ENCODE measurements around the gene NARS2. TPM values are rescaled to one million over a fixed set of nuclear protein-coding genes. Genes with fewer than 3 reads are reported as not detected.

The NARS2 gene
- total and polyA plus RNA-seq, 10 of the 15 experiments (the other 5 are each of a cell fraction or from before 2014, with no cell fraction given), result 22.2 to 45.3 (median 36.3) TPM

GRCh38 chr11:78415338-78415737 lies 159.3 kb downstream of the NARS2 start:
- no peak overlapping the region for H3K4me3 ChIP-seq
- H3K9ac ChIP-seq (ENCODE audit: control insufficient read depth, insufficient read depth, low read length), result no peak overlapping the region
- H2AFZ ChIP-seq (ENCODE audit: control insufficient read depth, low read depth, low read length), result peak overlapping the region; percentile 3
- TF ChIP-seq RAD21 (IDR thresholded peaks at IDR 0.05; ENCODE audit: insufficient read depth, low read depth, low read length) (peak; percentile 25; the same call in 1 of the 2 replicates), NFIC (IDR thresholded peaks at IDR 0.05; ENCODE audit: low read depth, low read length) (0 out of 2 replicates have a peak, but pooled peaks have one; percentile 45), CREM (IDR thresholded peaks at IDR 0.05; ENCODE audit: low read depth) (0 out of 2 replicates have a peak, but pooled peaks have one; percentile 33), E4F1 (IDR thresholded peaks at IDR 0.05; ENCODE audit: borderline replicate concordance, partially characterized antibody) (no peak), EED (IDR thresholded peaks at IDR 0.05; ENCODE audit: low read depth) (peak; percentile 79), IKZF2 (IDR thresholded peaks at IDR 0.05) (0 out of 4 replicates have a peak, but pooled peaks of 1 of the 2 experiments have one; percentile 26), MEF2B (IDR thresholded peaks at IDR 0.05; ENCODE audit: partially characterized antibody, poor library complexity, severe bottlenecking) (peak; percentile 56), JUNB (IDR thresholded peaks at IDR 0.05) (peak; percentile 75), REST (IDR thresholded peaks at IDR 0.05; ENCODE audit: low read depth, low read length) (no peak)
- no peaks in the 10 kb centered on the region for H4K20me1 ChIP-seq (ENCODE audit: control insufficient read depth, insufficient read depth)
- DNase-seq (ENCODE audit: low read depth, low spot score) (no peak), ATAC-seq (peak; percentile 20), FAIRE-seq (no peak)
- BruUV-seq (replicated peaks), result no TSS peak
- no peaks in the 10 kb centered on the region for H3K36me3 ChIP-seq (ENCODE audit: control insufficient read depth in 2 of 2, insufficient read depth in 2 of 2, low read length in 1 of 2)
- no peak overlapping the region for H3K27ac ChIP-seq (ENCODE audit: control insufficient read depth, insufficient read depth)
- H3K27me3 ChIP-seq (replicated peaks in 1 of 2; ENCODE audit: control insufficient read depth in 2 of 2, insufficient read depth in 2 of 2, low read length in 1 of 2), result no peaks in the 10 kb centered on the region
- peaks cover 12% of the 10 kb centered on the region for H3K4me1 ChIP-seq (ENCODE audit: control insufficient read depth, insufficient read depth, low read length)
- in situ Hi-C loops (cut with MboI) (loop anchor here (5.0 kb wide), 1 partner anchor 147 kb away; no protein-coding TSS in a partner anchor), intact Hi-C loops (cut with micrococcal nuclease; ENCODE audit: unreplicated experiment) (loop anchor here (5.0 kb wide), 1 partner anchor 103 kb away; no protein-coding TSS in a partner anchor)
- H3K9me3 ChIP-seq (replicated peaks; ENCODE audit: control insufficient read depth, insufficient read depth, low read length), result no peaks in the 10 kb centered on the region
- H3K79me2 ChIP-seq (ENCODE audit: control insufficient read depth, insufficient read depth, low read length), result no peaks in the 10 kb centered on the region
- RAD21 ChIA-PET (ENCODE audit: unreplicated experiment), result interaction anchor here (0.9 to 5.7 kb wide), 13 partner anchors 9 to 188 kb away, joined by 3 to 137 read pairs (median 6); partner anchors contain the start of gene NARS2
- H3K4me2 ChIP-seq (ENCODE audit: control insufficient read depth, insufficient read depth), result peak overlapping the region; percentile 26
- POLR2A ChIA-PET, result interaction anchor here (1.1 to 2.9 kb wide), 2 partner anchors 150 to 152 kb away, joined by 3 to 15 read pairs; no protein-coding TSS in a partner anchor
- CTCF ChIA-PET, result interaction anchor here (0.6 to 11.9 kb wide), 27 partner anchors 9 to 300 kb away, joined by 3 to 280 read pairs (median 4); partner anchors contain the start of gene NARS2
- 5% methylated on average over 4 of the region's 4 CpGs for WGBS (ENCODE audit: insufficient coverage, insufficient replicate concordance, low lambda C conversion rate, missing lambda C conversion rate)
- SMC1A ChIA-PET (ENCODE audit: uncharacterized antibody, unreplicated experiment), result interaction anchor here (0.6 to 7.1 kb wide), 19 partner anchors 10 to 416 kb away, joined by 3 to 108 read pairs (median 5); partner anchors contain the start of gene NARS2
